Hippocampal formation (tissue), 2 donors: ENCODE data around the gene LPCAT1.
A peak's percentile ranks its signal among the peaks of the same experiment; 100 is the strongest.

Experiments
- DNase-seq, 2 donors: peaks; one replicate each; lab custom pipeline; 2025; lab: John Stamatoyannopoulos, UW

The LPCAT1 gene

DNA sequence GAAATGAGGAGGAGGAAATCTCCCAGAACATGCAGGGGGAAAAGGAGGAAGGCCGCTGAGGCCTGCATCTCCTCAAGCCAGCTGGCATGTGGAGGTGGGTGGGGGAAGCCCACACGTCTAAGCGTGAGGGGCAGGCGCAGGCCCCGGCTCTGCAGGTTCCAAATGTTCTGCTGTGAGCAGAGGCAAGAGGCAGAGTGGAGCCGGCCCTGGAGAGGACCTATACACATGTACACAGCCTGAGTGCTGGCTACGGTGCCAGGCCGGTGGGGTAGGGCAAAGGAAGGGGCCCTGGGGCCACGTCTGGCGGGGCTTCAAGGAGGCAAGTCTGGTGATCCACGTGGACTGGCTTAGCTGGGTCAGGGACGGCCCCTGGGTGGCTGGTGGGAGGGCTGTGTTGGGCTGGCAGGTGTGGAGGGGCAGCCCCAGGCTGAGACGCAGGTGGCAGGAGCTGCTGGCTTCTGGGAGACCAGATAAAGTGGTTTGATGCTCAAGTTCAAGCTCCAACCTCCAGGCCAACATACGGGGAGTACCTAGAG, 26.4 kb downstream of the LPCAT1 start:
- DNase-seq: no peak

GRCh38 chr5:1495525-1495897, 28.2 kb downstream of the LPCAT1 start:
- no peak for DNase-seq

DNA sequence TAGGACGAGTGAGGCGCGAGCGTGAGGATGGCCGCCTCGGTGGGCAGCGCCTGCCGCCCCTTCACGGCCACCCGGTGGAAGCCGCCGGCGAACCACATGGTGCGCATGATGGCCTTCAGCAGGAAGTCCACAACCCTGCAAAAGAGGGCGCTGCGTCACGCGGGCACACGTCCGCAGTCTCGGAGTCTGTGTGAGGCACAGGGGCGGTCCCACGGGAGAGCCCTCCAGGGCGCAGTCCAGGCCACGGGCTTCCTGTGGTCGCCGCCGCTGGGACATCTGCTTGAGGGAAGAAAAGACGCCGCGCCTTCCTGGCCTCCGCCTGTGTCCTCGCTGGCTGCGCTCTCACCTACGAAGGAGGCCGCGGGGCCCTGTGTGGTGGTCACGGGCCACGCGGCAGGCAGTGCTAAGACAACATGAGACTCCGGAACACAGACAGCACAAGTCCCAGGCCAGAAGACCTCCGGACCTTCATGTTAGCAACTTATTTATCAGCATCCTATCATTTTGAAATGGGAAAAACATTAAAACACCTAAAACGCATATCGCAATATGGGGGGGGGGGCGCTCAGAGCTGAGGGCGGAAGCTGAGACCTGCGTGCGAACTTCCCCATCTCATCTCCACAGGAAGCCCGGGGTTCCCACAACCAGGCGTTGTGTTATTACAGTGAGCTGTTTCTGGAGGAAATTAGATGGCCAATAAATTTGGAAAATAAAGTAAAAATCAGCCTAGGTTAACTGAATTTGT, 28.8 kb downstream of the LPCAT1 start:
- no peak for DNase-seq

DNA sequence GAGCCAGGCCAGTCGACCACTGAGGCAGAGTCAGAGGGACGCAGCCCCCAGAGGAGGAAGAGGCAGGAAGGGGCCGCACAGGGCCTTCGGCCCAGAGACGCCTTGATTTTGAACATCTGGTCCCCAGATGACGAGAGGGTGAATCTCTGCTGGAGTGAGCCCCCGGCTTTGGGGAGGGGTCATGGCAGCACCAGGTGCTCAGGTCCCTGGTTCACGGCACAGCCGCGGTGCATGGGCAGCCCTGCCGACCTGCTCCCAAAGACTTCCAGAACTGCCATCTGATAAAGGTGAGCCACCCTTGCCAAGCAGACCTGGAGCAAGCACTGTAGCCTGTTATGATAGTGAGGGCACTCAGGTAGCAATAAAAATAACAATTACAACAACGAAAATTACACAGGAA, 29.8 kb downstream of the LPCAT1 start:
- no peak for DNase-seq

DNA sequence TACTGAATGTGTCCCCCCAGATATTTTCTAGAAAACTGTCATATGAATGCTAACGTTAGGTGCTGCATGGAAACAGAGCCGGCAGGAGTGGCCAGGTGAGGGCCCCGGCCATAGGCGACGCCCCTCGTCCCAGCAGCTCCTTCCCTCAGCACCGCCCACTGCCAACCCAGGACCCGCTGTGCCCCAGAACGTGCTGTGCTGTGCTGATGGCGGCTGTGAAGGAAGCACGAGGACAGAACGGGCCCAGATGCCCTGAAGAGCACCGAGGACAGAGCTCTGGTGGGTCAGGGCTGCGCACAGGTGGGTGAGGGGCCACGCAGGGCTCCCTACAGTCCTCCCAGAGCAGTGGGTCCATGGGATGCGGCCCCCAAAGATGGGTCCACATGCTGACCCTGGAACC, 30.3 kb downstream of the LPCAT1 start:
- DNase-seq: no peak

DNA sequence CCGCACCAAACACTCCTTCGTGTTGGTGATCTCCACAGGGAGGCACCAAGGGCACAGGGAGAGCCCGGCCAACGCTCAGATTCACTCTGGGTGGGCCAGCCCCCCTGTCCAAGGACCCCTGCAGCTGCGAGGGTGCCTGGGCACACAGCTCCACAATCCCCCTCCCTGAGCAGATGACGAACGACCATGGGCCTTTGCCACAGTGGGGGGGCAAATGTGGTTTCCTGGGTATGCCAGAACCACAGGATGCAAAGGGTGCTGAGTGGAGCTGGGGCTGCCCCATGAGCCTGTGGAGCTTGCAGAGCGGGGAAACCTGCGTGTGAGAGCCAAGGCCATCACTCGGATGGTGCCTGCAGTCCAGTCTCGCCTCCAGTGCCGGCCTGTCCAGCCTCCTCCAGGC, 31.0 kb downstream of the LPCAT1 start:
- DNase-seq: no peak

- no peak for DNase-seq
Observed at GRCh38 chr5:1490376-1490775, 33.4 kb downstream of the LPCAT1 start.

DNA sequence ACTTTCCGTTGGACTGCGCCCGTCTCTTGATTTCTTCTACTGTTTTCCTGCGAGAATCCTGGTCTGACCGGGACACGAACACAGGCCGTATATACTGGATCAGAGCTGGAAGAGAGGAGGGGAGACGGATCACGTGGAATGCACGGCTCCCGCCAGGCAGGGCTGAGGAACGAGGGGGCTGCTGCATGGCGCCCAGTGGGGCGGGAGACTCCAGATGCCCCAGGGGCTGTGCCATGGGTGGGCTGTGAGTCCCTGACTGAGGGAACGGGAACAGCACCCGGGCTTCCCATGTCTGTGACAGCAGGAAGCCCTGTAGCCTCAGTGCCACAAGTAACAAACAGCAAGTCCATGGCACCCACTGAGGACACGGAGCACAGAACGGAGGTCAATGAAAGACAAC, 34.0 kb downstream of the LPCAT1 start:
- DNase-seq: no peak

- no peak for DNase-seq
Observed at GRCh38 chr5:1488882-1489680, 34.7 kb downstream of the LPCAT1 start.

- no peak for DNase-seq
Observed at GRCh38 chr5:1487079-1487764, 36.5 kb downstream of the LPCAT1 start.

DNA sequence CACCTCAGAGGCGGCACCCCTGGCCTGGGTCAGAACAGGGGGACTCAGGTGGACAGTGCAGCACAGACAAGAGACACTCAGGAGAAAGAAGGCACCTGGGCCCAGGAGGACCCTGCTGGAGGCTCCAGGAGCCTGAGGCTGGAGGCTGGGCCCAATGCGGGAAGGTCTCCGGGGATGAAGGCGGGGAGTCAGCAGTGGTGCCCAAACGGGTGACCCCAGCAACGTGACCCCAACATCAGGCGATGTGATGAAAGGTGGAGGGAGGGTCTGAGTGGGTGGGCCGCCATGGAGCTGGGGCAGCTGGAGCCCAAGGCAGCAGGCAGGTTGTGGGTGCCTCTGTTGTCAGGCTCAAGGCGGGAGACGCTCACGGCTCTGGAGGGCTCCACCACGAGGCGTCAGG, 37.5 kb downstream of the LPCAT1 start:
- no peak for DNase-seq

DNA sequence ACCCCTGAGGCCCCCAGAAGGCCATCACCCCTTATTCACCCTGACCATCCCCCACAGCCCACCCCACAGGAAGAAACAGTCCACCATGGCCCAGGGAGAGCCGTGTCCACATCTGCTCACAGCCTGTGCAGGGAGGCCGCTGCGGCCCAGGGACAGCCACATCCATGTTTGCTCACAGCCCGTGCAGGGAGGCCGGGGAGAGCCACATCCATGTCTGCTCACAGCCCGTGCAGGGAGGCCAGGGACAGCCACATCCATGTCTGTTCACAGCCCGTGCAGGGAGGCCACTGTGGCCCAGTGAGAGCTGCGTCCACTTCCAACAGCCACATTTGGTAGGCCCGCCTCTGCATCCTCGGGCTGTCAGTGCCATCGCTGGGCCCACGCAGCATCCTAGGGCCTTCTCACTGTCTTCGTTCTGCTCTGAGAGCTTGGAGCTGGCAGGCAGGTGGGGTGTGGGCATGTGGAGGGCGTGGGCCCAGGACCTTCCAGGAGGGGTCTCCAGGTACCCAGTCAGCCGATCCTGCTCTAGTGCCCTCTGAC, 38.1 kb downstream of the LPCAT1 start:
- DNase-seq: no peak

DNA sequence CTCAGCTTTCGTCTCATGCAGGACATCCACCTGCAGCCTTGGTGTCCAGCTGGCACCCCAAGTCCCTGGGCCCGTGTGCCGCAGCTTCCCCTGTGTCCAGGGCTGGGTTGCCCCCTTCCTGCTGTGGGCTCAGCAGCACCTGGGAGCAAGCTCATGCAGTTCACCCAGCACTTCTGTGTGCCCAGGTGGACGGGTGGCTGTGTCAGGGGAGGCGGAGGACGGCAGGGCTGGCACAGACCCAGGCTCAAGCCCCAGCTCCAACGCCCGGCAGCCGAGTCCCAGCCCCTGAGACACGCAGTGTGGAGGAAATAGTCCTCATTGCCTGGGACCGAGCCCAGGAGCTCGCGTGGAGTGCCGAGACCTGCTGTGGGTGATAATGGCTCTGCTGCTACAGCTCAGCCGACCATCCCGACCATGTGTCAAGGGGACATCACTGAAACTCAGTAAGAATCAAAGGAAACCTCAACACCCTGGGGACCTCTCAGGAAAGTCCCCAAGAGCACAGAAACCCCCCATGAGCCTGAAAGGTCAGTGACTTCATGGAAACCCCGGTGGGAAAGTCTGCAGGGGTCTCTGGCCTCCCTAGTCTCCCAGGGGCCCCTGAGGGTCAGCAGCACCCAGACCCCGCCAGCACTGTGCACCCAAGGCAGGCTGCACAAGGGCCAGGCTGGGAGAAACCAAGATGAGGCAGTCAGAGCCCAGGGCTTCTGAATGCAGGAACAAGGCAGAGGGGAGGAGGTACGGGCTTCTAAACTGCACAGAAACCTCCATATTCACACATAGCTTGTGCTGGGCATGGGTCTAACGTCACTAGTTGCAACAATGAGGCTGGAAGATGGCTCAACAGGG, 38.8 kb downstream of the LPCAT1 start:
- DNase-seq: no peak

GRCh38 chr5:1483856-1484729, 39.7 kb downstream of the LPCAT1 start:
- no peak for DNase-seq

DNA sequence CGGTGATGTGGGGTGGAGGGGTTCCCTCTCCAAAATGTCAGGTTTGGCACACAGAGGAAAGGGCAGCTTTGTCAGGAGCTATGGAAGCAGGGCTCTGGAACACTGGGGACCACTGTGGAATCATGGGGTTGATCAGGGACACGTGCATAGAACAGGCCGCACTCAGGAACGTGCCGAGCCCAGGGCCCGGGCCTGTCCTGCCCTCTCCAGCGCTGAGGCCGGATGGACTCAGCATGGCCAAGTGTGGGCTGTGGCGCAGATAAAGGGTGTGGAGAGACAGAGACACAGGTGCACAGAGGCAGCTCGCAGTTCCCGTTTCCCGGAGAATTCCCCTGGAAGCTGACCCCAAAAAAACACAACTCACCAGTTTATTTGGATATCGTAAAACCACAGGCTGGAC, 40.7 kb downstream of the LPCAT1 start:
- no peak for DNase-seq

- DNase-seq: no peak
Observed at GRCh38 chr5:1481959-1482331, 41.8 kb downstream of the LPCAT1 start.

DNA sequence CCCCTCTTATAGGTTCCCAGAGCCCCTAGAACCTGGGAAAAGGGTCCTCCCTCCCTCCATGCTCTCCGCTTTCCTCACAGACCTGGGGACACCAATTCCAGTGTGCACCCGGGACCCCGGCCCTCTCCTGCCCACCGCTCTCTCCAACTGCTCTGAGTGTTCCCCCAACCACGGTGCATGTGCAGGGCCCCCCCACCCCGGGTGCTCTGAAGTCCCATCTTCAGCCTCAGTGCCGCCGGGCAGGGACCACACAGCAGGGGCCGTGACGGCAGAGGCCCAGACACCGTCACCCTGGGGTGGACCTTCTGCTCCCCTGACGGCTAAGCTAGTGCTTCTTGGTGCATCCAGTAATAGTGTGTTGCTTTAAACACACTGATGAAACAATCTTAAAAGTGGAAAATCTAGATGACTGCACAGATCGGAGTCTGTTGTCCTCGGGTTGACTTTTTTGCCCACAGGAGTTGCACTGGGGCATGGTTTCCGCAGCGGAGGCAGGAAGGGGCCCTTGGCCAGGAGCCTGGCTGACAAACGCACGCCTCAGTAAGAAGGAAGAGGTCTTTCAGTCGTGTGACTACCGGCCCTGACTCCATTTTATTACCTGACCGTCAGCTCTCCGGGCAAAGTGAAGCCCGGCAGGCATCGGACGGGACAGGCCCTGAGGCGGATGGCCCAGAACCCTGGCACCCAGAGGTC, 42.3 kb downstream of the LPCAT1 start:
- no peak for DNase-seq

- DNase-seq: no peak
Observed at GRCh38 chr5:1480806-1481205, 43.0 kb downstream of the LPCAT1 start.

DNA sequence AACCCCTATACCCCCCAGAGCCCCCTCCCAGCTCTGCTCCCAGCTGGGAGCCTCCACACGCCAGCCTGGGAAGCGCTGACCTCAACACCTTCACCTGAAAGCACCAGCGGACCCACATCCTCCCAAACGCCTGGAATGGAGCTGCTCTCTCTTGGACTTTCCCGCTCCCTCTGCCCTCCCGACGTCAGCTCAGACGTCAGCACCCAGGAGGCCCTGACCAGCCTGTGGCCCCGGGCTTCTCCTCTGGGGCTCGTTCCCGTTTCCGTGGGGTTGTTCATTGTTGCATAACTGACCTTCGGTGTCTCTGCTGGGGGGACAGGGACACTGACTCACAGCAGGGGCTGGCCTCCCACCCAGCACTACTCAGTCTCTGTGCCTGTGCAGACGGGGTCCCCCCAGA, 43.5 kb downstream of the LPCAT1 start:
- DNase-seq: peak in 1 of 2 donors; percentile 19
